GM18951 (cell line): Measurements from ENCODE around the gene CA9.
A peak's percentile ranks its signal among the peaks of the same experiment; 100 is the strongest.

Experiments used
- POLR2A ChIP-seq: IDR thresholded peaks from 4 replicates; pipeline ENCODE4 v1.6.1; 2011; ENCODE audit warnings: mild to moderate bottlenecking; ENCODE audit not compliant: insufficient read length, insufficient read depth; ENCODE audit errors: extremely low read depth
- in situ Hi-C: fragments of 300-500 bp; cut with MboI; formaldehyde crosslinking; loops from one replicate; pipeline ENCODE4 v1.12.0; 2022; ENCODE audit warnings: low sequenced_read_pairs, mixed read lengths, inconsistent platforms; ENCODE audit not compliant: unreplicated experiment

Gene CA9

DNA sequence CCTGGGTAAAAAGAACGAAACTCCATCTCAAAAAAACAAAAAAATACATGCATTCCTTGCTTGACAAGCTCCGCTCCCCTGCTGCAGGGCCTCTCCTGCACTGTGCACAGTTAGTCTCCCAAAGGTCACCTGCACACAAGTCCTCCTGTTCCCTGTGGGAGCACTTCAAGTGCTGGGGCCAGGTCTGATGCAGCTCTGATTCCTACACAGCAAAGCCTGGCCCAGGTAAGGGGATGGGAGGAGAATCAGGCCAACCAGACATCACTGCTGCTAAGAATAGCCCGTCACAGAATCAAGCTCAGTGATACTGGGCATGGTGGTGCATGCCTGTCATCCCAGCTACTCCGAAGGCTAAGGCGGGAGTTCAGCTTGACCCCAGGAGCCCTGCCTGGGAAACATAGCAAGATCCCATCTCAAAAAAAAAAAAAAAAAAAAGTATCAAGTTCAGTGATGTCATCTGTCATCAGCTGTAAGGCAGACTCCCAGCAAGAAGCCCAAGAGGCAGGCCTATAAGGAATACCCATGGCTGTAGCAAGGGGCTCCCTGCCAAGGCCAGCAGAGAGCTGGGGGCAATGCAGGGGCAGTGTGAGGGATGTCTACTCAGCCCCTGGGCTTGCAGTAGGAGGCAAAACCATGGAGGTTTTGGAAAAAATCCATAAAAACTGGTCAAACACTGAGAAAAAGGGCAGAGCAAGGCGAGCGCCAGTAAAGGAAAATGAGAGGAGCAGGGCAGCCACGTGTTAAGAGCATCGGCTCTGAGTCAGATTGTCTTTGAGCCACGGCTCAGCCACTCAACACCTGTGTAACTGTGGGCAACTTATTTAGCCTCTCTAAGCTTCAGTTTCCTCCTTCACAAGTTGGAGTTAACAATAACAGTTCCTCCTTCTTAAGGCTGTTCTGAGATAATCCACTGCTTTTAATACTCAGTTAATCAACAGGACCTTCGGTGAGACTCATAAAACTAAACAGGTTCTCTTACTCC lies 12.8 kb downstream of the CA9 start:
- TF ChIP-seq POLR2A = no peak
- in situ Hi-C loops = no loop called here

DNA sequence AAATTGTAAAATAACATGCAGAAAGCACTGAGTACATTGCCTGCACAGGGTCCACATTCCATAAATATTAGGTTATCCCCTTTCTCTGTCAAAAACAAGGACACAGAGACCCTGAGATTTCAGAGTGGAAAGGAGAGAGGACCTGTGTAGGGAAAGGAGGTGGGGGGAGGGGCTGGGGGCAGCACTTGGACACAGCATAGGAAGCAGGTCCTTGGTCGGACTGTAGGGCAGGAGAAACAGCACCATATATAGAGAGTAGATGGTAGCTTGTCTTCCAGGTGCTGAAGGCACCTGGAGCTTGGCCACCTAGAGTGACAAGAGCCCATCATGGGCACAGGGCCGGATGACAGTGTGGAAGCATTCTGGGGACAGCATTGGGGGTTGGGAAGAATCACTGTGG lies 13.6 kb downstream of the CA9 start:
- TF ChIP-seq POLR2A = no peak
- in situ Hi-C loops = no loop called here

DNA sequence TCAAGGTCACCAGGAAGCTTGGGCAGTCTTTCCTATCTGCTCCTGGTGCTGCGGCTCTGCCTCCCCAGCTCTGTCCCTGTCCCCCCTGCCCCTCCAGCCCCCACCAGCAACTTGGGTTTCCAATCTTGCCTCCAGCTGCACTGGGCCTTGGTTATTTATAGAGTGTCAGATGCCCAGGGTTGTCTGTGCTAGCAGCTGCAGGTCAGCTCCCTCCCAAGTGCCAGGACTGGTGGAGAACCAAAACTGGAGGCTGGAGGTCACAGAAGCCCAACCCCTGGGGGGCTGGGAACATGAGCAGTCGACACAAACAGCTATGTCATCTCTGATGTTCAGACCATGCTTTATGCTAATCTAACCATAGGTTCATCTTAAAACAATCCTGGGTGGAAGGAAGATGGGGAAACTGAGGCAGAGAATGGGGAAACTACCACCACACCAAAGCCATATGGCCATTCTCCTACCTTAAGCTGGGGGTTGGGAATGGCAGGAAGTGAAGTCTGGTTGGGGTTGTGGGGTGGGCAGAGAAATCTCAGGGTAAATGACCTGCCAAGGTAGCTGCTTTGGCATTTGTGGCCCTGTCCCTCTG lies 14.3 kb downstream of the CA9 start:
- in situ Hi-C loops = no loop called here
- no peak for TF ChIP-seq POLR2A

DNA sequence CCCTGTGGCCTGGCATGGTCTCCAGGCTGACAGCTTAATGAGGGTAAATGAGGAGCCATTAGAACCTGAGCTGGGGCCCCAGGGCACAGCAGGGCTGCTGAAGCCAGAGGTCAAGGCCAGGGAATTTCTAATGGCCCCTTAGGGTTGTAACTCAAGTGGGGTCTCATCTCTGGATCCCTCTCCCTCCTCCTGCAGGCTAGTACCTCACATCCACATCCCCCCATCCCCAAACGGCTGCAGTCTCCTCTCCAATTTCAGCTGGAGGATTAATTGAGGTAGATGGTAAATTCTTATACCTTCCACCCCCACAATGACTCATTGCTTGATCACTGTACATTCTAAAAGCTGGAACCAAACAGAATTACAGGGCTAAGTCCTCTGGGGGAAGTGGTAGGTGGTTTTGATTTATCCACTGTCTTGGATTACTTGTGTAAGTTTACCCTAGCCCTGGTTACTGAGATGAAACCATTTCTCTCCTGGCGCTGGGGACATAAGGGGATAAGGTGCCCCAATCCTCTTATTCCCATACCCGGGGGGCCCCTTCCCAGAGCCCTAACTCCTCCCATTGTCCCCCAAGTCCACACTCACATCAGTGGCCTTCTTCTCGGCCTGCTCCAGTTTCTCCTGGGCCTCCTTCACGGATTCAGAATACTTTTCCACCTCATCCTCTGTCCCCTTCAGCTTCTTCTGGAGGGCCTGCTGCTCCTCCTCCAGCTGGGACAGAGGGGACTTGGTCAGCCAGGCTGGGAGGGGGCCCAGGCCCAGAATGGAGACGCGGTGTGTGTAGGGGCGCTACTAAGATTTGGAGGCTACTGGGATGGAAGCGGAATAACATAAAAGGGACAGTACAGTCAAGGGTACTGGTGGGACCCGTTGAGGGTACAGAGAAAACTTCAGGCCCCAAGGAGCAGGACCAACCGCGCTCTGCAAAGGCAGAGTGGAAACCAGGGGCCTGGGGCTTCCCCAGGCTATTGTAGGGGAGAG lies 15.1 kb downstream of the CA9 start:
- TF ChIP-seq POLR2A = no peak
- in situ Hi-C loops = no loop called here

DNA sequence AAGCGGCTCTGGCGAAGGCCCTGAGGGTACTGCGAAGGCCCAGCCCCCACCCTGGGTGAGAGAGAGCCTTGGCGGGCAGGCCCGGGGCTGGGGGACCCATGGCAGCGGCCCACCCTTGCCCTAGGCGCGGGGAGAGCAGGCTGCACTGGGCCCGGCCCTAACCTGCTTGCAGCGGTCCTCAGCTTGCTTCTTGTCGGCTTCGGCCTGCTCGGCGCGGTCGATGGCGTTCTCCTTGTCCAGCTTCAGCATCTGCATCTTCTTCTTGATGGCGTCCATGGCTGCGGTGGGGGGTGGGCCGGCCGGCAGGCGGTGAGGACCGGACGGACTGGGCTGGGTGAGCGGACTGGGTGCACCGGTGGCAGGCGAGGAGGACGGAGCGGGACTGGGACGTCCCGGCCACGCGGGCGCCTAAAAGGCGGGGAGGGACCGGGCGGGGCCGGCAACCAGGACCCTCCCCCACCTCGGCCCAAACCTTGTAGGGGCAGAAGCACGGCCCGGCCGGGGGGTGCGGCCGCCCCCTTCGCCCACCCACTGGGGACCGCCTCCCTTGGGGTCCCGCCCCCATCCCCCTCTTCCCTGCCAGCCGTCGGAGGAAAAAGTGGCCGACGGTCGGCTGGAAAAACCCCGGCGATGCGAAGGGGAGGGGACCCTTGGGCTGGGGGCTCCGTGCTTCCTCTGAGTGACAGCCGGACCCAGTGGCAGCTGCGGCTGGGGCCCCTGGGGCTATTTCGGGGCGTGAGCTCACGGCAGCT lies 16.0 kb downstream of the CA9 start, which contains the start of gene TPM2:
TPM2 (minus strand) TSS at position 384 of the 752 bp plus-strand sequence; CDS start at position 276, 108 bp downstream.
- in situ Hi-C loops = no loop called here
- no peak for TF ChIP-seq POLR2A

DNA sequence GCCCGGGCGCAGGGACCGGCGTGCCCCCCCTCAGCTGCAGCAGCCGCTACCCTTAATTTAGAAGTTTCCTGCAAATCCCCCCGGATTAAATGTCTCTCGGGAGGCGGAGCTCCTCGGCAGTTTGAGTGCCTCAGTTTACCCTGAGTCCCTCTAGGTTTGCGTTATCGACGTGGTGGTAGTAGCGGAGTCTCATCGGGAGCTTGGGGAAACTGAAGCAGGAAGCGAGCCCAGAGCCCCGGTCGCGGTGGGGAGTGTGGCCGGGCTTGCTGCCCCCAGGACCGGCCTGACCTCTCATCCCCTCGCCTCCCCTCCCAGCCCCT lies 16.5 kb downstream of the CA9 start:
- in situ Hi-C loops = no loop called here
- TF ChIP-seq POLR2A = no peak

DNA sequence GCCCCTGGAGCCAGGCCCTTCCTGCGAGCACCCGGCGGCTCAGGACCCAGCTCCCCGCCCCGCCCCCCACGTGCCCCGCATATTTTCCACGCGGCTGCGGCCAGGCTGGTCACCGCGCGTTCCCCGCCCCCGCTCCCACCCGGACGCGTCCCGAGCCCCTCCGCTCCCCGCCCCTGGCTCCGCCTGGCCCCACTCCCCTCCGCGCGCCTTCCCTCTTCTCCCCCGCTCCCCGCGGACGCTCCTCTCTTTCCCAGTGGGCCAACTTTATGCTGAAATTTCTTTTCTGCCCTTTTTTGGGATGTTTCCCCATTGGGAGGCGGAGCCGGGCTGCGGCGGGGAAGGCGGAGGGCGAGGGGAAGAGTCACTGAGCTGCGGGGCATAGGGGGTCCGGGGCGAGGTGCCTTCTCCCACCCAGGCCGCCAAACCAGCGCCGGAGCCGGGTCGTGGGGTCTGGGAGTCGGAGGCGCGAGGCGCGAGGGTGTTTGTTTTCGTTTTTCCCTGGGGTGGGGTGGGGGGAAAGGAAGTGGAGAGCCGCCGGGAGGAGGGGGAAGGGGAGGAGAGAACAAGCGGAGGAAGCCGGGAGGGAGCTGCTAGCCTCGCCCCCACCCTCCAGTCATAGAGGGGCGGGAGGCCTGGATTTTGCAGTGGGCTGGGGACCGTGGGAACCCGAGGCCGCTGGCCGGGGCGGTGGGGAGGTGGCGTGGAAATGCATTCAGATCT lies 17.0 kb downstream of the CA9 start:
- TF ChIP-seq POLR2A = peak; percentile 10
- in situ Hi-C loops = no loop called here

DNA sequence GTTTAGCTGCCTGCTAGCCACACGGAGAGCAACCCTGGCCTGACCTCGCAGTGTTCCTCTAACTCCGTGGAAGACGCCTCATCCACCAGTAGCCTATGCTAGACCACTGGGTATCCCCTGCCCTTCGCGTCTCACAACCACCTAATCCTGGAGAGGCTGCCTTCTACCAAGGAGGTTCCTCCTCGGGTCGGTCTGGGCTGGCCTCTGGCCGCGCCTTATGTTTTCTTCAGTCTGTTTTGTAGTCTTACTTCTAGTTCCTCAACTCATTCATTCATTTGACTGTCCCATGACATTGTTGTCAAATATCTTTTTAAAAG lies 17.6 kb downstream of the CA9 start:
- in situ Hi-C loops = no loop called here
- no peak for TF ChIP-seq POLR2A

DNA sequence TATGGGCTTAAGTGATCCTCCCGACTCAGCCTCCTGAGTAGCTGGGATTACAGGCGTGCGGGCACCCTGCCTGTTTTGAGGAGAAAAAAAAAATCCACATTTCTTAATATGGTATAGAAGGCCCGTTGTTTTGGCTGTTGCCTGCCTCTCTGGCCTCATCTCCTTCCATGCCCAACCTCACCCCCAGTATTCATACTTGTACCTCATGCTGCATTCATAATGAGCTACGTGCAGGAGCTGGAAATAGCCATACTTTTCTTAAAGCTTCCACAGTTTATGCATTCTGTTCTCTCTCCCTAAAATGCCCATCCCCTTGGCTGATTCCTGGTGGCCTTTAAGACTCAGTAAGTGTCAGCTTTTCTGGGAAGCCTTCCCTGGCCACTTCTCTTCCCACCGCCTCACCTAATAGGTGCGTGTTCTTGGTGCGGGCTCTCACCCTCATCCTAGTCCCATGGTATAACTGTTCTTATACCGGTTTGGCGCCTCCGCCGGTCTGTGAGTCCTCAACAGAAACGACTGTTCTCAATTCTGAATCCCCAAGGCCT lies 18.1 kb downstream of the CA9 start:
- no peak for TF ChIP-seq POLR2A
- in situ Hi-C loops = no loop called here

DNA sequence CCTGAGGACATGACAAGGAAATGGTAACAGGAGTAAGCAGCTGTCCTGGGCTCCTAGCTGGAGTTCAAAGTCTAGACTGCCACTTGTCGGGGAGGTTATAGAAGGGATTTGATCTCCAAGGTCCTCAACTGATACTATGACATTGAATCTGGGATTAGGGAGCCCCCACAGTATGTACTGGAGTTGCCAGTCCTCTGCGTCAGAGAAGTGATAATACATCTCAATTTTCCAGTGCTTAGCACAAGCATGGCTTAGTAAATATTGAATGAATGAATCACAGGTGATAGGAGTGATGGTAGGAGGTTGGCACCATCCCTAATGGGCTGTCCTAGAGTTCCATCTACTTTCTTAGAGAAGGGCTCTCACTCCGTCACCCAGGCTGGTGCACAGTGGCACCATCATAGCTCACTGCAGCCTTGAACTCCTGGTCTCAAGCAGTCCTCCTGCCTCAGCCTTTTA lies 22.2 kb downstream of the CA9 start:
- in situ Hi-C loops = no loop called here

DNA sequence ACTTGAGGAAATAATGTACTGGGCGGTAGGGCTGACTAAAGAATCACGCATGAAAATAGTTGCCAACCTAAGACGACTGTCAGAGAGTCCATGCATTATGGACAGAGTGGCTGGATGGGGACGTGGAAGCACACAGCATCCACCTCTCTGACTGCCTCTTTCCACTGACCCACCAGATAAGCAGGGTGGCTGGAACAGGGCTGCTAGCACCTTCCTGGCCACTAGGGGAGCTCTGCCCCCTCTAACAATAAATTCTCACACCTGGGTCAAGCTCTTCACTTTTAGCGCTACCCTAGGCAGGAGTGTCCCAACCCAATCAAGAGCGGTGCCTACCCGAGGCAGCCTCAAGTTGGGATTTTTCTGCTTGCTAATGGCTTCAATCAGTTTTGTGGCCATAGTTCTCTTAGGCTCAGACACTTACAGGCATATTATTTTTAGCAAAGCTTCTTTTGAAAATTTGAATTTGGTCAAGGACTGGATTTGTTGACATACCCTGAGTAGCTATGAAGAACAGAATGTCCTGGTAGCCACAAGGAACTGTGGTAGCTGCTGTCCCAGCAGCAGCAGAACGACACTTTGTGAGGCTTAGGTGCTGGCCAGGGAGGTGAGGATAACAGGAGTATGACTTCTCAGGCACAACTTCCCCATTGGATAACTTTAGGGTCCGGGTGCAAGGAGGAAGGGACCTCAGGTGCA lies 22.9 kb downstream of the CA9 start:
- in situ Hi-C loops = no loop called here
- TF ChIP-seq POLR2A = no peak

More for the DNA sequence above, 22.2 kb downstream of the CA9 start:
- TF ChIP-seq POLR2A = no peak
